ENCODE results near the gene NCAM2.

NCAM2 gene

GRCh38 chr21:21458124-21458631, 460.0 kb downstream of the NCAM2 start:
- DNase-seq (ENCODE audit: low read depth) = no peak

GRCh38 chr21:21460979-21461378, 462.8 kb downstream of the NCAM2 start:
- DNase-seq (ENCODE audit: low read depth) = no peak

- DNase-seq (ENCODE audit: low read depth) = no peak
Observed at GRCh38 chr21:21463456-21463855, 465.2 kb downstream of the NCAM2 start.

GRCh38 chr21:21464684-21465083, 466.5 kb downstream of the NCAM2 start:
- DNase-seq (ENCODE audit: low read depth) = no peak

GRCh38 chr21:21466752-21467151, 468.5 kb downstream of the NCAM2 start:
- no peak for DNase-seq (ENCODE audit: low read depth)

- DNase-seq (ENCODE audit: low read depth) = no peak
Observed at GRCh38 chr21:21468003-21468402, 469.8 kb downstream of the NCAM2 start.

GRCh38 chr21:21481239-21481638, 483.0 kb downstream of the NCAM2 start:
- no peak for DNase-seq (ENCODE audit: low read depth)

- no peak for DNase-seq (ENCODE audit: low read depth)
Observed at GRCh38 chr21:21508859-21509258, 510.6 kb downstream of the NCAM2 start.

- no peak for DNase-seq (ENCODE audit: low read depth)
Observed at GRCh38 chr21:21530680-21531079, 532.5 kb downstream of the NCAM2 start.

- DNase-seq (ENCODE audit: low read depth) = no peak
Observed at GRCh38 chr21:21547368-21547953, 549.3 kb downstream of the NCAM2 start.

- no peak for DNase-seq (ENCODE audit: low read depth)
Observed at GRCh38 chr21:21559285-21560045, 561.3 kb downstream of the NCAM2 start.
